Kidney (tissue), 14 donors: ENCODE results near the gene ACTR6. TPM values are rescaled to one million over a fixed set of nuclear protein-coding genes. Genes with fewer than 3 reads are reported as not detected.

Experiments
- DNase-seq, 5 donors: peaks; one replicate each; pipeline ENCODE4 v3.0.0-alpha.2; 2013 to 2020
- FAIRE-seq: peaks from 2 replicates; lab custom pipeline; 2012; peaks lifted over from hg19 to GRCh38; lab: Jason Lieb, UNC
- H3K27ac ChIP-seq, 2 donors: one replicate each; pipeline ENCODE4 v1.7.0; 2013; ENCODE audit warnings: low read depth in 2 of 2, low read length in 2 of 2, inconsistent platforms in 1 of 2
- H3K27me3 ChIP-seq: one replicate; pipeline ENCODE4 v1.7.1; 2013; ENCODE audit warnings: low read length, inconsistent platforms; ENCODE audit not compliant: control insufficient read depth, insufficient read depth
- H3K36me3 ChIP-seq, 3 donors: one replicate each; pipeline versions ENCODE4 v1.7.0 to v1.7.1; 2013; ENCODE audit warnings: low read length in 3 of 3, control low read depth in 1 of 3, inconsistent platforms in 1 of 3; ENCODE audit not compliant: insufficient read depth in 3 of 3, control insufficient read depth in 2 of 3
- H3K4me1 ChIP-seq, 3 donors: one replicate each; pipeline versions ENCODE4 v1.7.0 to v1.7.1; 2013; ENCODE audit warnings: low read length in 3 of 3, inconsistent platforms in 1 of 3, low read depth in 1 of 3; ENCODE audit not compliant: control insufficient read depth in 2 of 3, insufficient read depth in 2 of 3
- H3K4me3 ChIP-seq, 3 donors: one replicate each; pipeline versions ENCODE4 v1.7.0 to v1.8.1; 2013; ENCODE audit warnings: low read length in 3 of 3, control low read depth in 1 of 3, inconsistent platforms in 1 of 3
- H3K9ac ChIP-seq, 3 donors: one replicate each; pipeline versions ENCODE4 v1.7.0 to v1.7.1; 2013; ENCODE audit warnings: low read length in 3 of 3, control low read depth in 1 of 3, inconsistent platforms in 1 of 3
- H3K9me3 ChIP-seq, 3 donors: one replicate each; pipeline versions ENCODE4 v1.7.0 to v1.7.1; 2013; ENCODE audit warnings: low read length in 3 of 3, control low read depth in 1 of 3, inconsistent platforms in 1 of 3; ENCODE audit not compliant: control insufficient read depth in 2 of 3, insufficient read depth in 1 of 3
- intact Hi-C: fragments of 100-400 bp; cut with DNase I; formaldehyde crosslinking; loops from one replicate; pipeline ENCODE4 v1.11.1; 2022
- polyA plus RNA-seq: library from polyadenylated mRNA; stranded (reverse); fragments of 350-450 nt; fragmentation: Illumina TruSeq; extraction: RNeasy Lipid Tissue Mini Kit (QIAGEN cat#74804); gene quantifications from one replicate; pipeline ENCODE4 v1.2.3, GENCODE V29; 2014; ENCODE audit warnings: low read depth, low replicate concordance; ENCODE audit not compliant: insufficient read depth
- total RNA-seq: library from RNA; stranded (reverse); fragmentation: NEBNext Ultra II Directional; extraction: Animal tissue kit (Norgen Biotek cat#: 25700); gene quantifications from one replicate; pipeline ENCODE4 v1.2.1, GENCODE V29; 2021
- TF ChIP-seq, protein P1 (sequence below): IDR thresholded peaks from 3 replicates; pipeline ENCODE4 v1.5.1; 2012; ENCODE audit warnings: mild to moderate bottlenecking, moderate library complexity, borderline replicate concordance; ENCODE audit not compliant: insufficient read depth; ENCODE audit errors: extremely low read depth
- donor health status: control.
- donor health status: control.
- donor health status: control.
- donor health status: control.
- donor health status: control.
- donor health status: DM: yes; HTN: yes; CAD: no.
- donor health status: Normal renal cell carcinoma (clear cell type).

Gene ACTR6
- total and polyA plus RNA-seq, 2 donors from 2014 or later = 23.1 to 29.2 TPM

DNA sequence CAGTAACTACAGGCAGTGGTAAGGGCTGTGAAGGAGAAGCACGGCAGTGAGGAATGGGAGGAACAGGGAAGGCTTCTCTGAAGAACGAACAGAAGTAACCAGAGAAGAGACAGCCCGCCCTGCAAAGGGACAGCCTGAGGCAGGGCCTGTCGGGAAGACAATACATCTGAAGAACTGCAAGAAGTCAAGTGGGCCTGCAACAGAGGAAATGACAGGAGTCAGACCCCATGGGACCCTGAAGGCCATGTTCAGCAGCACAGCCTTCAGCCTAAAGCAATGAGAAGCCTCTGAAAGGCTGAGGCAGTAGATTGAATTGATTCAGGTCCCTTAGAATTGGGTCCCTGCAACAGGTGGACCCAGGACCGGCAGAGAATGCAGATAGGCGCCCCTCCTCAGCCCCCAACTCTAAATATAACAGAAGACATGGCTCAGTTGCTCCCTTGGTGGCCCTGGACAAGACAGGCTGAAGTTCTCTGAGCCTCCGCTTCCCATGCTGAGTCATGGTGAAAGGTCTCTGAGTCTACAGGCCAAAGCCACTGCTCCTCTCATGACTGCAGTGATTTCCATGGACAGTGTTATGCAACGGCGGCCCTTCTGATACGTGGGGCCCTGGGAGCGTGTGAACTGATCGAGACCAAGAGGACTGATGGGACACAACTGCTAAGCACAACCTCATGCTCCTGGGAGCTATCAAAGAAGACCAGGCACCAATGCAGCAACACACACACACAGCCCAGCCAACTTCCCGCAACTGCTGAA lies 10.8 kb upstream of the ACTR6 start:
- Histone ChIP-seq H3K27ac (no peak overlapping the region), H3K9me3 (no peaks in the 10 kb centered on the region), H3K4me3 (no peak overlapping the region), H3K27me3 (no peaks in the 10 kb centered on the region), H3K36me3 (no peaks in the 10 kb centered on the region), H3K4me1 (no peaks in the 10 kb centered on the region), H3K9ac (no peak overlapping the region)
- intact Hi-C loops = no loop called here
- TF ChIP-seq, protein P1, sequence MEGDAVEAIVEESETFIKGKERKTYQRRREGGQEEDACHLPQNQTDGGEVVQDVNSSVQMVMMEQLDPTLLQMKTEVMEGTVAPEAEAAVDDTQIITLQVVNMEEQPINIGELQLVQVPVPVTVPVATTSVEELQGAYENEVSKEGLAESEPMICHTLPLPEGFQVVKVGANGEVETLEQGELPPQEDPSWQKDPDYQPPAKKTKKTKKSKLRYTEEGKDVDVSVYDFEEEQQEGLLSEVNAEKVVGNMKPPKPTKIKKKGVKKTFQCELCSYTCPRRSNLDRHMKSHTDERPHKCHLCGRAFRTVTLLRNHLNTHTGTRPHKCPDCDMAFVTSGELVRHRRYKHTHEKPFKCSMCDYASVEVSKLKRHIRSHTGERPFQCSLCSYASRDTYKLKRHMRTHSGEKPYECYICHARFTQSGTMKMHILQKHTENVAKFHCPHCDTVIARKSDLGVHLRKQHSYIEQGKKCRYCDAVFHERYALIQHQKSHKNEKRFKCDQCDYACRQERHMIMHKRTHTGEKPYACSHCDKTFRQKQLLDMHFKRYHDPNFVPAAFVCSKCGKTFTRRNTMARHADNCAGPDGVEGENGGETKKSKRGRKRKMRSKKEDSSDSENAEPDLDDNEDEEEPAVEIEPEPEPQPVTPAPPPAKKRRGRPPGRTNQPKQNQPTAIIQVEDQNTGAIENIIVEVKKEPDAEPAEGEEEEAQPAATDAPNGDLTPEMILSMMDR = no peak
- FAIRE-seq (no peak), DNase-seq (no peak)

DNA sequence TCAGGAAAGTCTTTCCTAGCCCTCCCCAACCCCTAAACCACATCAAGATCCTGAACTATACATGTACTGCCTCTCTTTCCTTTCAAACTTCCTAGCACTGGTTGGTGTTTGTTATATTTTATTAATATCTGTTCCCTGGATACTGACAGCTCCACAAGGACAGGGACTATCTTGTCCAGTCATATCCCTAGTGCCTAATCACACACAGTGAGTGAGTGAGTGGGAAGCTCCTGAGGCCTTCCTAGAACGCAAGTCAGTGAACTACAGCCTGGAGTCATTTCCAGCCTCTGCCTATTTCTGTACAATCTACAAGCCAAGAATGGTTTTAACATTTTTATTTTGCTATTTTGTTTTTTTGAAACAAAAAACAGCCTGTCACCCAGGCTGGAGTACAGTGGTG lies 7.5 kb upstream of the ACTR6 start:
- TF ChIP-seq, protein P1 = no peak
- intact Hi-C loops = no loop called here

DNA sequence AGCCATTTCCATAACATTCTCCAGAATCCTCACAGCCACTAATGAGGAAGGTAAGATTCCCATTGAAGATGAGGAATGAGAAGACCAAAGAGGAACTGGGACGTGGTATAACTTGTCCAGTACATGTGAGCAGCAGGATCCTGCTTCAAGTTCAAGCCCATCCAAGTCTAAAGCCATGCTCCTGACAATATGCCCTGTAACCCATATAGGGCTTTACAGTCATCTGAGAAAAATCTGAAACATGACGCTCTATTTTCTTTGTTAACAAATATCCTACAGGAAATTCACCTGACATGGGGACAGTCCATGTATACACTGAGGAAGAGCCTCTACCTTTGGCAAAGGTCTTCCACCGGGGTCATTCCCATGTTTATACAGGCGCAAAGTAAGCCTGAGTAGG lies 3.1 kb upstream of the ACTR6 start:
- Histone ChIP-seq H3K27me3 (no peaks in the 10 kb centered on the region), H3K9ac (no peak overlapping the region), H3K27ac (no peak overlapping the region), H3K4me3 (peak overlapping the region in 1 of 3 donors; percentile 21), H3K9me3 (no peaks in the 10 kb centered on the region), H3K36me3 (no peaks in the 10 kb centered on the region), H3K4me1 (peaks cover 0 to 14% (median 0%) of the 10 kb centered on the region in 3 donors)
- no peak for FAIRE-seq
- DNase-seq = no peak
- intact Hi-C loops = no loop called here
- TF ChIP-seq, protein P1 = no peak

More for the DNA sequence above, 7.5 kb upstream of the ACTR6 start:
- no peaks in the 10 kb centered on the region for H3K9me3 ChIP-seq
- no peaks in the 10 kb centered on the region for H3K27me3 ChIP-seq
- no peak overlapping the region for H3K4me3 ChIP-seq
- no peak for DNase-seq
- no peaks in the 10 kb centered on the region for H3K36me3 ChIP-seq
- H3K27ac ChIP-seq = no peak overlapping the region
- H3K9ac ChIP-seq = no peak overlapping the region
- H3K4me1 ChIP-seq = peaks cover 0 to under 1% (median 0%) of the 10 kb centered on the region in 3 donors
- FAIRE-seq = no peak
